Endothelial cell (in vitro differentiated cells): ENCODE measurements around the gene GSTM3. TPM values are rescaled to one million over a fixed set of nuclear protein-coding genes. Genes with fewer than 3 reads are reported as not detected.

Experiments used
- total RNA-seq: library from RNA; stranded (reverse); fragmentation: NEBNext Ultra II Directional; extraction: Animal tissue kit (Norgen Biotek cat#: 25700); gene quantifications from one replicate; pipeline ENCODE4 v1.2.1, GENCODE V29; 2021; ENCODE audit not compliant: unreplicated experiment

Gene GSTM3
- total RNA-seq, 1 donor from 2014 or later, result 6.9 TPM

Other genes starting within 250 kb of the GSTM3 start
- gene CYB561D1, start 246.9 kb downstream of the GSTM3 start, total RNA-seq, result 7.8 TPM
- 1.2 TPM for gene AMIGO1, start 231.3 kb downstream of the GSTM3 start, total RNA-seq
- gene GPR61, start 201.2 kb downstream of the GSTM3 start, total RNA-seq, result not detected
- gene GNAI3, start 192.4 kb downstream of the GSTM3 start, total RNA-seq, result 17.7 TPM
- 0.26 TPM for gene GNAT2, start 121.4 kb downstream of the GSTM3 start, total RNA-seq
- 92.7 TPM for gene AMPD2, start 121.2 kb downstream of the GSTM3 start, total RNA-seq
- 7.8 TPM for gene GSTM4, start 84.9 kb downstream of the GSTM3 start, total RNA-seq
- gene GSTM2, start 73.0 kb downstream of the GSTM3 start, total RNA-seq, result 20.4 TPM
- not detected for gene GSTM1, start 53.2 kb downstream of the GSTM3 start, total RNA-seq
- 27.9 TPM for gene GSTM5, start 28.8 kb downstream of the GSTM3 start, total RNA-seq
- gene EPS8L3, start 22.9 kb upstream of the GSTM3 start, total RNA-seq, result not detected
- gene CSF1, start 169.8 kb upstream of the GSTM3 start, total RNA-seq, result 2.1 TPM
- gene AHCYL1, start 243.7 kb upstream of the GSTM3 start, total RNA-seq, result 63.7 TPM